ENCODE data around the gene CPNE5.

- TF ChIP-seq POLR2AphosphoS5 (IDR thresholded peaks at IDR 0.05; ENCODE audit: low read depth, low read length) (no peak), SIN3A (IDR thresholded peaks at IDR 0.05; ENCODE audit: borderline replicate concordance, insufficient read depth, low read depth, low read length) (no peak)
- TF ChIP-seq, protein P1, sequence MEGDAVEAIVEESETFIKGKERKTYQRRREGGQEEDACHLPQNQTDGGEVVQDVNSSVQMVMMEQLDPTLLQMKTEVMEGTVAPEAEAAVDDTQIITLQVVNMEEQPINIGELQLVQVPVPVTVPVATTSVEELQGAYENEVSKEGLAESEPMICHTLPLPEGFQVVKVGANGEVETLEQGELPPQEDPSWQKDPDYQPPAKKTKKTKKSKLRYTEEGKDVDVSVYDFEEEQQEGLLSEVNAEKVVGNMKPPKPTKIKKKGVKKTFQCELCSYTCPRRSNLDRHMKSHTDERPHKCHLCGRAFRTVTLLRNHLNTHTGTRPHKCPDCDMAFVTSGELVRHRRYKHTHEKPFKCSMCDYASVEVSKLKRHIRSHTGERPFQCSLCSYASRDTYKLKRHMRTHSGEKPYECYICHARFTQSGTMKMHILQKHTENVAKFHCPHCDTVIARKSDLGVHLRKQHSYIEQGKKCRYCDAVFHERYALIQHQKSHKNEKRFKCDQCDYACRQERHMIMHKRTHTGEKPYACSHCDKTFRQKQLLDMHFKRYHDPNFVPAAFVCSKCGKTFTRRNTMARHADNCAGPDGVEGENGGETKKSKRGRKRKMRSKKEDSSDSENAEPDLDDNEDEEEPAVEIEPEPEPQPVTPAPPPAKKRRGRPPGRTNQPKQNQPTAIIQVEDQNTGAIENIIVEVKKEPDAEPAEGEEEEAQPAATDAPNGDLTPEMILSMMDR (IDR thresholded peaks at IDR 0.05) = no peak
- TF ChIP-seq, protein P2, sequence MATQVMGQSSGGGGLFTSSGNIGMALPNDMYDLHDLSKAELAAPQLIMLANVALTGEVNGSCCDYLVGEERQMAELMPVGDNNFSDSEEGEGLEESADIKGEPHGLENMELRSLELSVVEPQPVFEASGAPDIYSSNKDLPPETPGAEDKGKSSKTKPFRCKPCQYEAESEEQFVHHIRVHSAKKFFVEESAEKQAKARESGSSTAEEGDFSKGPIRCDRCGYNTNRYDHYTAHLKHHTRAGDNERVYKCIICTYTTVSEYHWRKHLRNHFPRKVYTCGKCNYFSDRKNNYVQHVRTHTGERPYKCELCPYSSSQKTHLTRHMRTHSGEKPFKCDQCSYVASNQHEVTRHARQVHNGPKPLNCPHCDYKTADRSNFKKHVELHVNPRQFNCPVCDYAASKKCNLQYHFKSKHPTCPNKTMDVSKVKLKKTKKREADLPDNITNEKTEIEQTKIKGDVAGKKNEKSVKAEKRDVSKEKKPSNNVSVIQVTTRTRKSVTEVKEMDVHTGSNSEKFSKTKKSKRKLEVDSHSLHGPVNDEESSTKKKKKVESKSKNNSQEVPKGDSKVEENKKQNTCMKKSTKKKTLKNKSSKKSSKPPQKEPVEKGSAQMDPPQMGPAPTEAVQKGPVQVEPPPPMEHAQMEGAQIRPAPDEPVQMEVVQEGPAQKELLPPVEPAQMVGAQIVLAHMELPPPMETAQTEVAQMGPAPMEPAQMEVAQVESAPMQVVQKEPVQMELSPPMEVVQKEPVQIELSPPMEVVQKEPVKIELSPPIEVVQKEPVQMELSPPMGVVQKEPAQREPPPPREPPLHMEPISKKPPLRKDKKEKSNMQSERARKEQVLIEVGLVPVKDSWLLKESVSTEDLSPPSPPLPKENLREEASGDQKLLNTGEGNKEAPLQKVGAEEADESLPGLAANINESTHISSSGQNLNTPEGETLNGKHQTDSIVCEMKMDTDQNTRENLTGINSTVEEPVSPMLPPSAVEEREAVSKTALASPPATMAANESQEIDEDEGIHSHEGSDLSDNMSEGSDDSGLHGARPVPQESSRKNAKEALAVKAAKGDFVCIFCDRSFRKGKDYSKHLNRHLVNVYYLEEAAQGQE (IDR thresholded peaks at IDR 0.05; ENCODE audit: insufficient read depth in 1 of 2, low read depth in 2 of 2, low read length in 1 of 2) = no peak
These were observed 48.2 kb downstream of the CPNE5 start for GRCh38 chr6:36791085-36791484.

Measured in Panc1 (cell line).